Panc1 (cell line): ENCODE measurements around the gene LIN7B. TPM values are rescaled to one million over a fixed set of nuclear protein-coding genes. Genes with fewer than 3 reads are reported as not detected.

Source experiments
- ATAC-seq: fragments of 200-7000 bp; cut with Tn5 transposase; 2 replicates; pipeline ENCODE4 v1.9.1; 2020; ENCODE audit warnings: mild to moderate bottlenecking, moderate library complexity
- Bru-seq: library from RNA; stranded (reverse); fragments of 400-500 nt; gene quantifications from one replicate; lab custom pipeline; 2021; lab: Mats Ljungman, UMichigan
- BruChase-seq, 2 experiments: library from RNA; stranded (reverse); fragments of 400-500 nt; gene quantifications; one replicate each; lab custom pipeline; 2021; lab: Mats Ljungman, UMichigan
- BruUV-seq: library from RNA; stranded (reverse); fragments of 400-500 nt; replicated peaks from 2 replicates; lab custom pipeline; 2021; lab: Mats Ljungman, UMichigan
- CTCF ChIA-PET: fragments of 300-600 bp; sonication (Branson Sonifier 250); formaldehyde crosslinking; loops from one replicate; lab custom pipeline; 2022; ENCODE audit warnings: antibody characterized with exemption; lab: Charles Lee
- POLR2A ChIA-PET: fragments of 300-600 bp; sonication (Branson Sonifier 250); formaldehyde crosslinking; loops from one replicate; lab custom pipeline; 2022; ENCODE audit warnings: antibody characterized with exemption; lab: Charles Lee
- DNase-seq: peaks from one replicate; pipeline ENCODE4 v3.0.0-alpha.2; 2010; ENCODE audit warnings: low read depth, low spot score
- H3K27ac ChIP-seq: 2 replicates; pipeline ENCODE4 v1.5.1; 2011; ENCODE audit warnings: mild to moderate bottlenecking, low read length, inconsistent platforms
- H3K27me3 ChIP-seq: fragments of 200-500 bp; sonication (Bioruptor generic); 2 replicates; pipeline ENCODE4 v1.6.0; 2014; ENCODE audit warnings: low read length, inconsistent platforms; ENCODE audit not compliant: control insufficient read depth, insufficient read depth
- H3K36me3 ChIP-seq: fragments of 200-500 bp; sonication (Bioruptor generic); 2 replicates; pipeline ENCODE4 v1.5.1; 2014; ENCODE audit warnings: inconsistent platforms, mild to moderate bottlenecking, low read length, moderate library complexity; ENCODE audit not compliant: control insufficient read depth, insufficient read depth
- H3K4me1 ChIP-seq: 2 replicates; pipeline ENCODE4 v1.5.1; 2011; ENCODE audit warnings: inconsistent platforms, mild to moderate bottlenecking, low read length, moderate library complexity; ENCODE audit not compliant: control insufficient read depth, insufficient read depth
- H3K4me3 ChIP-seq, 2 experiments: 2 replicates each; pipeline ENCODE4 v1.5.1; 2011 to 2012; ENCODE audit warnings: low read depth in 2 of 2, low read length in 2 of 2, mild to moderate bottlenecking in 2 of 2, inconsistent platforms in 1 of 2, moderate library complexity in 1 of 2
- H3K9me3 ChIP-seq: fragments of 200-500 bp; sonication (Bioruptor generic); 2 replicates; pipeline ENCODE4 v1.5.1; 2014; ENCODE audit warnings: low read depth, mild to moderate bottlenecking, inconsistent platforms, low read length, moderate library complexity; ENCODE audit not compliant: control insufficient read depth, insufficient read depth
- CTCF ChIP-seq: fragments of 450-650 bp; IDR thresholded peaks from 2 replicates; pipeline ENCODE4 v1.5.1; 2017; ENCODE audit warnings: mild to moderate bottlenecking
- POLR2AphosphoS5 ChIP-seq: IDR thresholded peaks from 2 replicates; pipeline ENCODE4 v1.6.1; 2012; ENCODE audit warnings: mild to moderate bottlenecking, low read depth, low read length, moderate library complexity
- REST ChIP-seq, 2 experiments: IDR thresholded peaks; 2 replicates each; pipeline ENCODE4 v1.6.1; 2011 to 2012; ENCODE audit warnings: low read depth in 2 of 2, control low read depth in 1 of 2, low read length in 1 of 2, mild to moderate bottlenecking in 1 of 2, moderate library complexity in 1 of 2; ENCODE audit not compliant: insufficient read depth in 1 of 2
- SIN3A ChIP-seq: IDR thresholded peaks from 2 replicates; pipeline ENCODE4 v1.6.1; 2012; ENCODE audit warnings: low read depth, mild to moderate bottlenecking, low read length, moderate library complexity, borderline replicate concordance; ENCODE audit not compliant: insufficient read depth
- TCF7L2 ChIP-seq: IDR thresholded peaks from 2 replicates; pipeline ENCODE4 v1.6.1; 2011; ENCODE audit warnings: mild to moderate bottlenecking, low read depth, low read length, inconsistent platforms
- in situ Hi-C: cut with HindIII; loops from 2 replicates; pipeline ENCODE4 v1.10.0; 2016; ENCODE audit warnings: low sequenced_read_pairs, low pct_unique_long_range_greater_than_20kb
- intact Hi-C: fragments of 100-400 bp; cut with micrococcal nuclease; formaldehyde crosslinking; loops from one replicate; pipeline ENCODE4 v1.10.0; 2022; ENCODE audit not compliant: unreplicated experiment
- long read RNA-seq: library from polyadenylated mRNA; unstranded; transcript quantifications from one replicate; pipeline ENCODE4 v2.0.0, GENCODE V29; 2021; ENCODE audit not compliant: unreplicated experiment
- polyA plus RNA-seq: library from polyadenylated mRNA; unstranded; fragments of >200 nt; gene quantifications from one replicate; pipeline ENCODE4 v1.2.1, GENCODE V29; 2012; ENCODE audit warnings: missing spikeins; ENCODE audit not compliant: insufficient read length
- total RNA-seq: library from RNA; stranded (reverse); gene quantifications from one replicate; pipeline ENCODE4 v1.2.1, GENCODE V29; 2021; ENCODE audit not compliant: unreplicated experiment

The LIN7B gene
- total RNA-seq (6.4 TPM), Bru-seq, nascent RNA (percentile 44 among the genes with signal in this experiment), BruChase-seq, experiment 1, labeled RNA remaining after a 2-hour chase (percentile 50 among the genes with signal in this experiment), BruChase-seq, experiment 2, labeled RNA remaining after a 6-hour chase (percentile 48 among the genes with signal in this experiment)
- 12.9 TPM for polyA plus RNA-seq
- long read RNA-seq, partial matches to known transcripts = 1 of 10 reads
- long read RNA-seq, other reads (novel, unspliced or antisense) = 5 of 10 reads

- peak within 1 kb of the TSS; percentile 63 for H3K27ac ChIP-seq
- H3K4me3 ChIP-seq = peak within 1 kb of the TSS; percentile 49 to 60
- ChIA-PET CTCF (interaction anchor here (0.6 to 1.9 kb wide), 8 partner anchors 14 to 571 kb away, joined by 3 to 6 read pairs (median 3); no protein-coding TSS in a partner anchor), POLR2A (interaction anchor here (0.6 kb wide), 1 partner anchor 1540 kb away, joined by 5 read pairs; no protein-coding TSS in a partner anchor)
- TF ChIP-seq SIN3A (no peak; the same call in 1 of the 2 replicates), CTCF (peak; percentile 78; the same call in 1 of the 2 replicates)
- ATAC-seq = peak; percentile 81
- no peaks in the 10 kb centered on the region for H3K9me3 ChIP-seq
- no peak for DNase-seq
- no peaks in the 10 kb centered on the region for H3K36me3 ChIP-seq
- peaks cover 11% of the 10 kb centered on the region for H3K4me1 ChIP-seq
- in situ Hi-C loops (no loop called here), intact Hi-C loops (no loop called here)
- no peaks in the 10 kb centered on the region for H3K27me3 ChIP-seq
- no TSS peak for BruUV-seq
Observed at GRCh38 chr19:49113762-49114629, at the start of gene LIN7B. Gene LIN7B (plus strand): TSS chr19:49114370. CDS start chr19:49114405, 35 bp downstream.

- no peaks in the 10 kb centered on the region for H3K27me3 ChIP-seq
- no TSS peak for BruUV-seq
- peaks cover 4% of the 10 kb centered on the region; the same call in 1 of the 2 replicates for H3K4me1 ChIP-seq
- no peak for DNase-seq
- no peaks in the 10 kb centered on the region for H3K36me3 ChIP-seq
- in situ Hi-C loops = no loop called here
- peak; percentile 76 for ATAC-seq
- ChIA-PET CTCF (interaction anchor here (0.6 to 0.8 kb wide), 3 partner anchors 37 to 281 kb away, joined by 3 to 5 read pairs (median 3); no protein-coding TSS in a partner anchor), POLR2A (no interaction called here)
- no peak within 1 kb of the TSS for H3K27ac ChIP-seq
- TF ChIP-seq POLR2AphosphoS5 (no peak), SIN3A (no peak), CTCF (no peak), REST (IDR thresholded peaks at IDR 0.05; ENCODE audit: insufficient read depth in 1 of 2, low read depth in 2 of 2, low read length in 1 of 2) (no peak), TCF7L2 (no peak)
- intact Hi-C loops = no loop called here
- H3K9me3 ChIP-seq = no peaks in the 10 kb centered on the region
- peak within 1 kb of the TSS; percentile 12 to 42 for H3K4me3 ChIP-seq
Observed at GRCh38 chr19:49064768-49065611, 49.2 kb upstream of the LIN7B start, which contains the start of gene NTF4. Gene NTF4 (minus strand): TSS chr19:49064818. CDS start chr19:49061997, 2,821 bp downstream.
